AG09319 (cell line): Measurements from ENCODE around the gene PYHIN1.

Experiments used
- DNase-seq: peaks from one replicate; pipeline ENCODE4 v3.0.0-alpha.2; 2010; ENCODE audit warnings: low read depth; ENCODE audit errors: extremely low read depth
- CTCF ChIP-seq: IDR thresholded peaks from 2 replicates; pipeline ENCODE4 v1.5.1; 2011; ENCODE audit warnings: low read depth, mild to moderate bottlenecking, inconsistent platforms, low read length, moderate library complexity

Gene PYHIN1

GRCh38 chr1:158946785-158947184, 15.4 kb downstream of the PYHIN1 start:
- DNase-seq = no peak
- no peak for TF ChIP-seq CTCF

GRCh38 chr1:158951956-158952355, 20.6 kb downstream of the PYHIN1 start:
- no peak for TF ChIP-seq CTCF
- no peak for DNase-seq

GRCh38 chr1:158952416-158952815, 21.1 kb downstream of the PYHIN1 start:
- TF ChIP-seq CTCF = no peak
- no peak for DNase-seq

- DNase-seq = no peak
- TF ChIP-seq CTCF = no peak
These were observed 29.8 kb downstream of the PYHIN1 start for GRCh38 chr1:158961178-158961577.

- TF ChIP-seq CTCF = no peak
- DNase-seq = no peak
These were observed 31.6 kb downstream of the PYHIN1 start for GRCh38 chr1:158962983-158963382.

- no peak for TF ChIP-seq CTCF
- no peak for DNase-seq
These were observed 37.8 kb downstream of the PYHIN1 start for GRCh38 chr1:158969166-158969565.

GRCh38 chr1:158969855-158970254, 38.5 kb downstream of the PYHIN1 start:
- TF ChIP-seq CTCF = no peak
- DNase-seq = no peak
